Inflammatory macrophage treated with lipopolysaccharide for 4 hours (primary cell): ENCODE data around the gene ADAMTS18.
"Not testable (repeated sequence)": the region's sequence is repeated elsewhere in the genome, so short reads cannot be mapped to it uniquely, and the experiment has no call there.

ENCODE experiments used
- DNase-seq: peaks from one replicate; pipeline ENCODE4 v3.0.0-alpha.2; 2020

The ADAMTS18 gene

GRCh38 chr16:77434530-77435271 lies at the start of gene ADAMTS18:
Gene ADAMTS18 (minus strand): TSS chr16:77435034. CDS start chr16:77434695, 339 bp downstream.
- no peak for DNase-seq

- no peak for DNase-seq
Measured at GRCh38 chr16:77480681-77481315, 46.0 kb upstream of the ADAMTS18 start.

- no peak for DNase-seq
Measured at GRCh38 chr16:77472262-77472661, 37.4 kb upstream of the ADAMTS18 start.

GRCh38 chr16:77470851-77471250 lies 36.0 kb upstream of the ADAMTS18 start:
- DNase-seq: no peak

- no peak for DNase-seq
Measured at GRCh38 chr16:77469634-77470033, 34.8 kb upstream of the ADAMTS18 start.

- no peak for DNase-seq
Measured at GRCh38 chr16:77468831-77469230, 34.0 kb upstream of the ADAMTS18 start.

- no peak for DNase-seq
Measured at GRCh38 chr16:77467821-77468335, 33.0 kb upstream of the ADAMTS18 start.

GRCh38 chr16:77463659-77464058 lies 28.8 kb upstream of the ADAMTS18 start:
- DNase-seq: not testable (repeated sequence)

- DNase-seq: no peak
Measured at GRCh38 chr16:77462894-77463293, 28.1 kb upstream of the ADAMTS18 start.

GRCh38 chr16:77459534-77460254 lies 24.9 kb upstream of the ADAMTS18 start:
- no peak for DNase-seq

- no peak for DNase-seq
Measured at GRCh38 chr16:77457046-77457445, 22.2 kb upstream of the ADAMTS18 start.

- DNase-seq: no peak
Measured at GRCh38 chr16:77452243-77452642, 17.4 kb upstream of the ADAMTS18 start.

GRCh38 chr16:77450790-77451487 lies 16.1 kb upstream of the ADAMTS18 start:
- DNase-seq: no peak

- no peak for DNase-seq
Measured at GRCh38 chr16:77449208-77449607, 14.4 kb upstream of the ADAMTS18 start.

GRCh38 chr16:77445324-77445723 lies 10.5 kb upstream of the ADAMTS18 start:
- DNase-seq: no peak

GRCh38 chr16:77444147-77444460 lies 9.3 kb upstream of the ADAMTS18 start:
- no peak for DNase-seq

GRCh38 chr16:77443357-77444146 lies 8.7 kb upstream of the ADAMTS18 start:
- no peak for DNase-seq

- no peak for DNase-seq
Measured at GRCh38 chr16:77442078-77442477, 7.2 kb upstream of the ADAMTS18 start.

GRCh38 chr16:77439106-77439505 lies 4.3 kb upstream of the ADAMTS18 start:
- DNase-seq: no peak

GRCh38 chr16:77437859-77438258 lies 3.0 kb upstream of the ADAMTS18 start:
- no peak for DNase-seq

- DNase-seq: no peak
Measured at GRCh38 chr16:77435272-77435820, 512 bp upstream of the ADAMTS18 start.

- DNase-seq: no peak
Measured at GRCh38 chr16:77434022-77434529, 758 bp downstream of the ADAMTS18 start.
